Lower leg skin (tissue), 3 donors: Measurements from ENCODE around the gene ORC1.

Experiments
- POLR2A ChIP-seq, 2 donors: fragments of 450-650 bp; IDR thresholded peaks; one replicate each; pipeline ENCODE4 v1.6.1; 2016 to 2017; ENCODE audit warnings: antibody characterized with exemption in 2 of 2, mild to moderate bottlenecking in 1 of 2, moderate library complexity in 1 of 2
- TF ChIP-seq, protein P1 (sequence below), 3 donors: fragments of 450-650 bp; IDR thresholded peaks; one replicate each; pipeline ENCODE4 v1.5.1; 2016; ENCODE audit warnings: antibody characterized with exemption in 3 of 3, mild to moderate bottlenecking in 3 of 3, moderate library complexity in 2 of 3

DNA sequence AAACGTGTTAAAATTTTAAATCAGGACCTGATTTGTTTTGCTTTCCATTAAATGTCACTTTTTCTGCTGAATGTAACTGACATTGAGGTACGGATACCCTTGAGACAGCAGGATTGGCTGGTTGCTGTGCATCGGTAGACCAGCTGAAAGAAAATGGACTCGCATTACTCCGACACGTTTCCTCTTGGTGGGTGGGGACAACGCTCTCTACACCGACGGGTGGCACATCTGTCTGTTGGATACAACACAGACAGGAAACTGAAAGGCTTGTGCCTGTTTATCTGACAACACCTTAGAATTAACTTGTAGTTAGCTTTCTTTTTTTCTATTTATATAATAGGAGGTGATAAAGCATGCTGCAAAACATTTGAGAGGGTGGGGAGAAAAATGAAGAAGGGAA, 19.5 kb upstream of the ORC1 start:
- TF ChIP-seq, protein P1, sequence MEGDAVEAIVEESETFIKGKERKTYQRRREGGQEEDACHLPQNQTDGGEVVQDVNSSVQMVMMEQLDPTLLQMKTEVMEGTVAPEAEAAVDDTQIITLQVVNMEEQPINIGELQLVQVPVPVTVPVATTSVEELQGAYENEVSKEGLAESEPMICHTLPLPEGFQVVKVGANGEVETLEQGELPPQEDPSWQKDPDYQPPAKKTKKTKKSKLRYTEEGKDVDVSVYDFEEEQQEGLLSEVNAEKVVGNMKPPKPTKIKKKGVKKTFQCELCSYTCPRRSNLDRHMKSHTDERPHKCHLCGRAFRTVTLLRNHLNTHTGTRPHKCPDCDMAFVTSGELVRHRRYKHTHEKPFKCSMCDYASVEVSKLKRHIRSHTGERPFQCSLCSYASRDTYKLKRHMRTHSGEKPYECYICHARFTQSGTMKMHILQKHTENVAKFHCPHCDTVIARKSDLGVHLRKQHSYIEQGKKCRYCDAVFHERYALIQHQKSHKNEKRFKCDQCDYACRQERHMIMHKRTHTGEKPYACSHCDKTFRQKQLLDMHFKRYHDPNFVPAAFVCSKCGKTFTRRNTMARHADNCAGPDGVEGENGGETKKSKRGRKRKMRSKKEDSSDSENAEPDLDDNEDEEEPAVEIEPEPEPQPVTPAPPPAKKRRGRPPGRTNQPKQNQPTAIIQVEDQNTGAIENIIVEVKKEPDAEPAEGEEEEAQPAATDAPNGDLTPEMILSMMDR (IDR thresholded peaks at IDR 0.05) = no peak
- TF ChIP-seq POLR2A (IDR thresholded peaks at IDR 0.05) = no peak
